HEK293 (cell line): ENCODE results near the gene TOR3A.

Source experiments
- CTCF ChIA-PET: fragments of 350-600 bp; formaldehyde crosslinking; extraction: SDS; loops from one replicate; lab custom pipeline; 2021; ENCODE audit warnings: antibody characterized with exemption; lab: Yijun Ruan, JAX
- POLR2A ChIA-PET: fragments of 300-600 bp; formaldehyde crosslinking; extraction: SDS; loops from one replicate; lab custom pipeline; 2020; ENCODE audit warnings: antibody characterized with exemption, inconsistent platforms; lab: Yijun Ruan, JAX
- H3K27ac ChIP-seq: fragments of 200-500 bp; sonication (Bioruptor generic); 2 replicates; pipeline ENCODE4 v1.5.1; 2014; ENCODE audit warnings: low read depth, low read length, control low read depth, inconsistent platforms; ENCODE audit errors: extremely low read depth
- H3K36me3 ChIP-seq, 2 experiments: fragments of 200-500 bp in 1 of 2; sonication (Bioruptor generic) in 1 of 2; 1 replicate in 1 of 2; 2 replicates in 1 of 2; pipeline ENCODE4 v1.5.1; 2014 to 2017; ENCODE audit warnings: inconsistent platforms in 2 of 2, low read length in 2 of 2; ENCODE audit not compliant: control insufficient read depth in 2 of 2, insufficient read depth in 1 of 2
- H3K4me1 ChIP-seq: fragments of 200-500 bp; sonication (Bioruptor generic); 2 replicates; pipeline ENCODE4 v1.5.1; 2014; ENCODE audit warnings: mild to moderate bottlenecking, low read length, inconsistent platforms; ENCODE audit not compliant: control insufficient read depth, insufficient read depth
- H3K4me3 ChIP-seq: 2 replicates; pipeline ENCODE4 v1.5.1; 2011; ENCODE audit warnings: low read depth, mild to moderate bottlenecking, control low read depth, low read length, moderate library complexity
- H3K9me3 ChIP-seq: fragments of 200-500 bp; sonication (Bioruptor generic); 2 replicates; pipeline ENCODE4 v1.5.1; 2014; ENCODE audit warnings: low read depth, low read length, inconsistent platforms; ENCODE audit not compliant: control insufficient read depth, insufficient read depth
- ATF2 ChIP-seq: fragments of 450-650 bp; formaldehyde crosslinking; IDR thresholded peaks from 2 replicates; pipeline ENCODE4 v1.5.1; 2016; ENCODE audit warnings: missing biosample characterization, missing genetic modification characterization, low read depth
- GLIS1 ChIP-seq: fragments of 450-650 bp; formaldehyde crosslinking; IDR thresholded peaks from 2 replicates; pipeline ENCODE4 v1.5.1; 2016; ENCODE audit warnings: missing biosample characterization, missing genetic modification characterization
- MZF1 ChIP-seq: fragments of 450-650 bp; formaldehyde crosslinking; IDR thresholded peaks from 2 replicates; pipeline ENCODE4 v1.5.1; 2017; ENCODE audit warnings: missing biosample characterization, missing genetic modification characterization, borderline replicate concordance
- OVOL3 ChIP-seq: fragments of 450-650 bp; formaldehyde crosslinking; IDR thresholded peaks from 2 replicates; pipeline ENCODE4 v1.5.1; 2016; ENCODE audit warnings: missing biosample characterization, missing genetic modification characterization
- TSHZ1 ChIP-seq: fragments of 450-650 bp; formaldehyde crosslinking; IDR thresholded peaks from 2 replicates; pipeline ENCODE4 v1.5.1; 2016; ENCODE audit warnings: missing biosample characterization, missing genetic modification characterization, borderline replicate concordance
- ZBTB17 ChIP-seq: fragments of 450-650 bp; formaldehyde crosslinking; IDR thresholded peaks from 2 replicates; pipeline ENCODE4 v1.5.1; 2016; ENCODE audit warnings: missing biosample characterization, missing genetic modification characterization
- ZFP41 ChIP-seq: fragments of 450-650 bp; formaldehyde crosslinking; IDR thresholded peaks from 2 replicates; pipeline ENCODE4 v1.5.1; 2016; ENCODE audit warnings: missing biosample characterization, missing genetic modification characterization, borderline replicate concordance
- ZIC2 ChIP-seq: fragments of 450-650 bp; formaldehyde crosslinking; IDR thresholded peaks from 2 replicates; pipeline ENCODE4 v1.5.1; 2016; ENCODE audit warnings: missing biosample characterization, missing genetic modification characterization
- ZNF16 ChIP-seq: fragments of 450-650 bp; formaldehyde crosslinking; IDR thresholded peaks from 2 replicates; pipeline ENCODE4 v1.5.1; 2016; ENCODE audit warnings: low read depth, missing biosample characterization, missing genetic modification characterization
- ZNF174 ChIP-seq: fragments of 450-650 bp; formaldehyde crosslinking; IDR thresholded peaks from 2 replicates; pipeline ENCODE4 v1.5.0; 2017; ENCODE audit warnings: missing biosample characterization, mild to moderate bottlenecking, missing genetic modification characterization
- ZNF184 ChIP-seq: fragments of 450-650 bp; IDR thresholded peaks from 2 replicates; pipeline ENCODE4 v1.5.1; 2018; ENCODE audit warnings: missing biosample characterization, mild to moderate bottlenecking, missing genetic modification characterization
- ZNF2 ChIP-seq: fragments of 450-650 bp; formaldehyde crosslinking; IDR thresholded peaks from 2 replicates; pipeline ENCODE4 v1.5.1; 2016; ENCODE audit warnings: missing biosample characterization, missing genetic modification characterization
- ZNF239 ChIP-seq: fragments of 450-650 bp; formaldehyde crosslinking; IDR thresholded peaks from 2 replicates; pipeline ENCODE4 v1.5.1; 2016; ENCODE audit warnings: missing biosample characterization, missing genetic modification characterization
- ZNF24 ChIP-seq: fragments of 450-650 bp; formaldehyde crosslinking; IDR thresholded peaks from 2 replicates; pipeline ENCODE4 v1.5.1; 2016; ENCODE audit warnings: missing biosample characterization, missing genetic modification characterization
- ZNF266 ChIP-seq: fragments of 450-650 bp; formaldehyde crosslinking; IDR thresholded peaks from 2 replicates; pipeline ENCODE4 v1.5.1; 2016; ENCODE audit warnings: missing biosample characterization, missing genetic modification characterization, low read depth
- ZNF311 ChIP-seq: fragments of 450-650 bp; formaldehyde crosslinking; IDR thresholded peaks from 2 replicates; pipeline ENCODE4 v1.5.1; 2017; ENCODE audit warnings: missing biosample characterization, missing genetic modification characterization, borderline replicate concordance
- ZNF366 ChIP-seq: fragments of 450-650 bp; formaldehyde crosslinking; conservative IDR thresholded peaks from 2 replicates; pipeline ENCODE4 v1.5.1; 2016; ENCODE audit warnings: missing biosample characterization, missing genetic modification characterization
- ZNF48 ChIP-seq: fragments of 450-650 bp; formaldehyde crosslinking; IDR thresholded peaks from 2 replicates; pipeline ENCODE4 v1.5.1; 2016; ENCODE audit warnings: missing biosample characterization, missing genetic modification characterization
- ZNF600 ChIP-seq: fragments of 450-650 bp; formaldehyde crosslinking; IDR thresholded peaks from 2 replicates; pipeline ENCODE4 v1.5.1; 2016; ENCODE audit warnings: missing biosample characterization, missing genetic modification characterization
- ZNF626 ChIP-seq: fragments of 450-650 bp; sonication (Bioruptor Pico); formaldehyde crosslinking; IDR thresholded peaks from 2 replicates; pipeline ENCODE4 v1.5.1; 2018; ENCODE audit warnings: missing biosample characterization, missing genetic modification characterization, inconsistent platforms
- ZNF654 ChIP-seq: fragments of 450-650 bp; formaldehyde crosslinking; IDR thresholded peaks from 2 replicates; pipeline ENCODE4 v1.5.1; 2016; ENCODE audit warnings: low read depth, missing biosample characterization, missing genetic modification characterization
- ZNF660 ChIP-seq: fragments of 450-650 bp; IDR thresholded peaks from 2 replicates; pipeline ENCODE4 v1.5.1; 2018; ENCODE audit warnings: missing biosample characterization, mild to moderate bottlenecking, missing genetic modification characterization
- ZNF664 ChIP-seq: fragments of 450-650 bp; formaldehyde crosslinking; IDR thresholded peaks from 2 replicates; pipeline ENCODE4 v1.5.1; 2016; ENCODE audit warnings: missing biosample characterization, missing genetic modification characterization
- ZNF704 ChIP-seq: fragments of 450-650 bp; formaldehyde crosslinking; IDR thresholded peaks from 2 replicates; pipeline ENCODE4 v1.5.1; 2016; ENCODE audit warnings: missing biosample characterization, missing genetic modification characterization
- ZSCAN23 ChIP-seq: fragments of 450-650 bp; formaldehyde crosslinking; IDR thresholded peaks from 2 replicates; pipeline ENCODE4 v1.5.1; 2016; ENCODE audit warnings: missing biosample characterization, missing genetic modification characterization
- ZSCAN30 ChIP-seq: fragments of 450-650 bp; IDR thresholded peaks from 2 replicates; pipeline ENCODE4 v1.5.1; 2018; ENCODE audit warnings: missing biosample characterization, mild to moderate bottlenecking, missing genetic modification characterization, moderate library complexity

Gene TOR3A

GRCh38 chr1:179079113-179079761, 2.6 kb upstream of the TOR3A start:
- Histone ChIP-seq H3K27ac (no peak overlapping the region), H3K4me1 (no peaks in the 10 kb centered on the region)
- CTCF ChIA-PET = interaction anchor here (0.6 to 2.1 kb wide), 24 partner anchors 10 to 735 kb away, joined by 3 to 8 read pairs (median 4); partner anchors contain the start of gene AXDND1
- TF ChIP-seq ZSCAN30 (0 out of 2 replicates have a peak, but pooled peaks have one; percentile 34), ZNF654 (tag by site-specific recombination) (peak; percentile 67), ZNF660 (peak; percentile 20; the same call in 1 of the 2 replicates), ZNF626 (no peak), OVOL3 (tag by site-specific recombination) (no peak), ZSCAN23 (no peak), ZNF16 (tag by site-specific recombination) (no peak)
- TF ChIP-seq, all 188 proteins: peak for 3
- Histone ChIP-seq H3K36me3 (peaks cover 0 to 1% of the 10 kb centered on the region in 2 experiments; a peak in 2 of 3 replicates), H3K9me3 (no peaks in the 10 kb centered on the region), H3K4me3 (no peak overlapping the region)
- POLR2A ChIA-PET = no interaction called here

GRCh38 chr1:179080866-179081686, 794 bp upstream of the TOR3A start:
- POLR2A ChIA-PET = interaction anchor here (0.7 to 2.1 kb wide), 4 partner anchors 11 to 285 kb away, joined by 3 to 15 read pairs (median 4); no protein-coding TSS in a partner anchor
- no peak for TF ChIP-seq ZNF311 (tag by site-specific recombination)
- TF ChIP-seq ZNF600 (tag by site-specific recombination) = no peak
- TF ChIP-seq ZNF704 (tag by site-specific recombination) = no peak
- no peak for TF ChIP-seq ZNF48 (tag by site-specific recombination)
- TF ChIP-seq ZIC2 (tag by site-specific recombination) = peak; percentile 92
- 0 out of 2 replicates have a peak, but pooled peaks have one; percentile 6 for TF ChIP-seq ZNF184 (tag by site-specific recombination)
- 0 out of 2 replicates have a peak, but pooled peaks have one; percentile 30 for TF ChIP-seq ZNF366 (tag by site-specific recombination)
- TF ChIP-seq MZF1 (tag by site-specific recombination) = no peak
- no peak for TF ChIP-seq ZNF266 (tag by site-specific recombination)
- TF ChIP-seq ZNF2 (tag by site-specific recombination) = no peak
- peak; percentile 74; the same call in 1 of the 2 replicates for TF ChIP-seq ZNF664 (tag by site-specific recombination)
- TF ChIP-seq ZNF239 = no peak
- no peak for TF ChIP-seq ZNF24 (tag by site-specific recombination)
- no peak for TF ChIP-seq GLIS1
- no peak for TF ChIP-seq ZNF174 (tag by site-specific recombination)
- no peak for TF ChIP-seq ZBTB17 (tag by site-specific recombination)
- TF ChIP-seq ATF2 (tag by site-specific recombination) = no peak
- no peak for TF ChIP-seq TSHZ1
- no peak for TF ChIP-seq ZFP41 (tag by site-specific recombination)
- peak overlapping the region; percentile 82; the same call in 1 of the 2 replicates for H3K27ac ChIP-seq
- H3K4me3 ChIP-seq = peak overlapping the region; percentile 91
- H3K4me1 ChIP-seq = no peaks in the 10 kb centered on the region
- H3K36me3 ChIP-seq = peaks cover 0 to 14% of the 10 kb centered on the region in 2 experiments; a peak in 2 of 3 replicates
- CTCF ChIA-PET = interaction anchor here (0.6 to 2.1 kb wide), 6 partner anchors 62 to 761 kb away, joined by 3 to 8 read pairs (median 4); no protein-coding TSS in a partner anchor
- no peaks in the 10 kb centered on the region for H3K9me3 ChIP-seq
